GM18526 (cell line): ENCODE data around the gene TBC1D1.

Experiments
- POLR2A ChIP-seq: IDR thresholded peaks from 3 replicates; pipeline ENCODE4 v1.6.1; 2011; ENCODE audit not compliant: insufficient read length; ENCODE audit errors: extremely low read depth

The TBC1D1 gene

DNA sequence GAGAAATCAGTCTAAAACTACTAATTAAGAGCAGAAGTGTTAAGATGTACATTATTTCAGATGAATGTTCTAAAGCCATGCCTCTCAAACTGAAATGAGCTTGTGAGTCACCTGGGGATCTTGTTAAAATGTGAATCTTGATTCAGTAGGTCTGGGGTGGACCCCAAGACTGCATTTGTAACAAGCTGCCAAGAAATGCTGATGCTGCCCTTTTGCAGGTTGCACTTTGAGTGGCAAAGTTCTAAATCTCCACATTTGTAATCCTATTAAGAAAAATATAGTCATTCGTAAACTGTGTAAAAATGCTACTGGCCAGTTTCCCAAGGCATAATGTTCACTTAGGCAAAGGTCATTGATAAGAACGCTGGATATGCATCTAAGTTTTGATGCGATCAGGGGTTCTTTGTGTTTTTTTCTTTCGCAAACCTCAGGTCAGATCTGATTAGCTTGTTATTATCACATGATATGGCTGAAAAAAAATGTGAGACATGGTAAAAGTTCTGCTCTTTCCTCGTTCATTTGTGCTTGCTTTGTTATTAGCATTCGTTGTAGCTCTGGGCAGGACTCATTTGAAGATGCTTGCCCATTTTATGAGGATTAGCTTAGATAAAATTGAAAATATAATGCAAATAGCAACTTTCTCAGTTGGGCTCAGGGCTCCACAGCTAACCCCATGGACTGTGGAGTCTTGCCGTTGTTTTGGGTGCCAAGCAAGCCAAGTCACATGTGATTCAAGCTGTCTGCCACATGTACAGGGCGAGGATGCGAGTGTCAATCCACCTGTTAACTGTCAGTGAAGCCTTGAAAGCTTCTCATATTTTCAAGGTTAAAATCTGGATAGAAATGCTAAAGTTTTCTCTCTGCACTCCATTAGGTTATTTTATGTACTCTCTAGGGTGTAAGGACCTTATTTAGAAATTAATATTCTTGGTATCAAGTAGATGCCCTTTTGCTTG, 12.1 kb downstream of the TBC1D1 start:
- TF ChIP-seq POLR2A: no peak

DNA sequence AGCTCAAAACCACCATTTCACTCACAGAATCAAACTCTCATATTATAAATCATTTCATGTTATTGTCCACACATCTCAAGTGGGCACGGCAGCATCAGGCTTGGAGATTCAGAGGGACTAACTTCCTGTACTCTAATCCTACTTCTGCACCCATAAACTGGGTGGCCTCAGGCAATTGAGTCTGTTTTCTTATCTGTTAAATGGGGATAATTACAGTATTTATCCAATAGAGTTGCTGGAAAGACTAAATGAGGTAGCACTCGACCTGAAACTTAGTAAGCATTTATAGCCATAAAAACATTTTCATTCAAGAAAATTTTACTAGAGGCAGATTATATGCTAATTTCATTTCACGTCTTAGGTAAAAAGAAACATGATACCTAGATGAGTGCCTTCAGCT, 13.0 kb downstream of the TBC1D1 start:
- TF ChIP-seq POLR2A: no peak

DNA sequence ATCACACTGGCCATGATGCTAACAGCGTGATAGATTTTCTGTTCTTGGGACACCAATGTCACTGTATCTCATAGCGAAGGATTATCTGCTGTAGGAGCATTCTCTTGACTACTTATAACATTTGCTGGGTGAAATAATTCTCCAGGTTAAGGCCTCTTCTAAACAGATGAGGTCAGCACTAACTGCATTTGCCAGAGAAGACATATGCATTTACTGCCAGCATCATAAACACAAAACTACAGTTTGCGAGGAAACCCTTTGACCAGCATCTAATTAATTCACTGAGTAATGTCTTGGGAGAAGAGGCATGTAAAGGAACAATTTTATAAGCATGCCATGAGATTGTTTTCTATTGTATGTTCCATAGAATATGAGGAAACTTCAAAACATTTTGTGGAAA, 13.9 kb downstream of the TBC1D1 start:
- no peak for TF ChIP-seq POLR2A

DNA sequence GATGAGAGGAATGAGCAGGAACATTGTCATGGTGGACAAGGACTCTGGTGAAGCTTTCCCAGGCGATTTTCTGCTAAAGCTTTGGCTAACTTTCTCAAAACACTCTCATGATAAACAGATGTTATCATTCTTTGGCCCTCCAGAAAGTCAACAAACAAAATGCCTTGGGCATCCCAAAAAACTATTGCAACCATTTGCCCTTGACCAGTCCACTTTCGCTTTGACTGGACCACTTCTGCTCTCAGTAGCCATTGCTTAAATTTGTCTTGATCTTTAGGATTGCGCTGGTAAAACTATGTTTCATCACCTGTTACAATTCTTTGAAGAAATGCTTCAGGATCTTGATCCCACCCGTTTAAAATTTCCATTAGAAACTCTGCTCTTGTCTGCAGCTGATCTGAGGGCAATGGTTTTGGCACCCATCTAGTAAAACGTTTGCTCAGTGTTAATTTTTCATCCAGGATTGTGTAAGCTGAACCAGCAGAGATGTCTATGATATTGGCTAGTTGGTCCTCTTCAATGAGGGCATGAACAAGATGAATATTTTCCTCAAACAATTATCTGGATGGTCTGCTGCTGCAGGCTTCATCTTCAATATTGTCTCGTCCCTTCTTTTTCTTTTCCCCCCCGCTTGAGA, 14.8 kb downstream of the TBC1D1 start:
- no peak for TF ChIP-seq POLR2A

DNA sequence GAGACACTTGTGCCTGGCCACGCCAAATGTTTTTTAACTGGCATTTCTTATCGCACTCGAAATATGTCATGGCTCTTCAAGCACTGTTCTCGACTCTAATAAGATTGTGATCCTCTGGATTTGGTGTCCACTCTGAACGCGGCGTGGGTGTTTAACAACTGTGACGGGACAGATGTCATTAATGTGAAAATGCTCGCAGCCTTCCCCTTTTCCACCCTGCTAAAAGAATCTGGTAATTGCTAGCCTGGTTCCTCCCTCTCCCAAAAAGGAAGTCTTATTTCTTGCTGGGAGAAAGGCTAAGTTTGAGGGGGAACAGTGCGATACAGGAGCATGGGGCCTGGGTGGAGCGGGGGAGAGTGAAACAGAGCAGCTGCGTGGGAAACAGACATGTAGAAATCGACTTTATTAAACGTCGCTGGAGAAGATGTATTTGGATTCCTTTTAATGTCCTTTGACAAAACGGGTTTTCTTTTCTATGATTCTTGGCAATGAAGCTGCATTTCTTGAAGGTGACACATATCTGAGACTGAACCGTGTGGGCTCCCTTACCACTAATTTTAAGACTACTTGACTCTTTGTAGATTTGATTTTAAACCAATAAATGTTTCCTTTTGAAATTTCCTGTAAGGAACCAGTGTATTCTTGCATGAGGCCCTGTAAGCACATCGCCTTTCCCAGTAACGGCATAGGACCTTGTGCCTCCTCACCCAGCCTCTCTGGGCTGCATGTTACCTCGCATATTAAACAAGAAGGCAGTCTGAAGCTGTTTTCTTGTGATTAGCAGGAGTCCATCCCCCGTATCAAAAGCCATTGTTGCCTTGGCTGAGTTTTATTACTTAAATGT, 17.8 kb downstream of the TBC1D1 start:
- no peak for TF ChIP-seq POLR2A

DNA sequence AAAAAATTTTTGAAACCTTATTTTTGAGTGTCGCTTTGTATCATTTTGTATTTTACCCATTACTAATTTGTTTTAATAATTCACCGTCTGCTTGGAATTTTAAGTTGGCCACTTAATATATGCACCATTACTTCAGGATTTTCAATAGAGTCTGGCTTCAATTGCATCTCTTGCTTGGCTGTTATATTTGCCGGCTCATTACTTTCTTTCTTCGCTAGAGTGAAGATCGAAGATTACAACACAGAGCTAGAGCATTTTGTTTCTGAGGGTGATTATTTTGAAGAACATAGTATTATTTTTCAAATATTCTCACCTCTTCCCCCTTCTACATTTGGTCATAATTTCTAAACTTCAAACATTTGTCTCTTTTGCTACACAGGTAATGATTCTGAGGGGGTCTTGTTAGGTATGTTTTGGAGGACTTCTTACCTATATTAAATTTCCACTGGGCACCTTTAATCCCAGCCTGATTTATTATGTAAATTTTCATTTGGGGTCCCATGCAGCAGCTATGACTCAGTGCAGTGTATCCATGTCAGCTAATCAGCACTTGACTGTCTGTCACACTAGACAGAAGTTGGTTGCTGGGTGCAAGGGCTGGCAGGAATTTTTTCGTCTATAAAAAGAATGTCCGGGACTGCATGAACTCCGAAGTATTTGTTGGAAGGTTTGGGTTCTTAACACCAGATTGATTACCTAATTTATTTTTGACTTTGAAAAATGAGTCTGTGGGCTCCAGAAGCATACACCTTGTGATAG, 18.6 kb downstream of the TBC1D1 start:
- TF ChIP-seq POLR2A: no peak

DNA sequence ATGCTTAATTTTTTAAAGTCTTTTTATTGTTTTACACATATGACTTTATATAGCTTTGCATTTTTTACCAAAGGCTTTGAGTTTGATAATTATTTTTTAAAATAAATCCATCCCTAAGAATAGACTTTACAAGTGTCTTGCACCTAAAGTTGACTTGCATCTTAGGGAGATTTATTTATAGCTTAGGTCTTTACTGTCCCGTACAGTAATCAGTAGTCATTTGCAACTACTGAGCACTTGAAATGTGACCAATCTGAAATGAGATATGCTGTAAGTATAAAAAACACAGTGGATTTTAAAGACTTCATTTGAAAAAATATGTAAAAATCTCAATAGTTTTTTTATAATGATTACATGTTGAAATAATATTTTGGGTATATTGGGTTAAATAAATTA, 19.2 kb downstream of the TBC1D1 start:
- TF ChIP-seq POLR2A: no peak

DNA sequence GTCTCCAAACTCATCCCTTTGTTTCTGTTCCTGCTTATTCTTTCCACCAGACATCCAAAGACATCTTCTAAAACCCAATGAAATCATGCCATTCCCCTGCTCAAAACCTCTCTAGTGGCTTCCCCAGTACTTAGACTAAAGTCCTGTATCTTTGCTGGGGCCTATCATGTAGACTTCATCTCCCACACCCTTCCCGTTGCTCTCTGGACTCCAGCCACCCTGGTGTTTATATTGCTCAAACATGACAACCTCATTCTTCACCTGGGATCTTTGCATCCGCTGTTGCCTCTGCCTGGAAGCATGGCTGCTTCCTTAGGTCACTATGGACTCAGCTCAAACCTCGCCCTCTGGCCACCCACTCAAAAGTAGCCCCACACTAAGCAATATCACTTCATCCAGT, 23.7 kb downstream of the TBC1D1 start:
- TF ChIP-seq POLR2A: no peak

DNA sequence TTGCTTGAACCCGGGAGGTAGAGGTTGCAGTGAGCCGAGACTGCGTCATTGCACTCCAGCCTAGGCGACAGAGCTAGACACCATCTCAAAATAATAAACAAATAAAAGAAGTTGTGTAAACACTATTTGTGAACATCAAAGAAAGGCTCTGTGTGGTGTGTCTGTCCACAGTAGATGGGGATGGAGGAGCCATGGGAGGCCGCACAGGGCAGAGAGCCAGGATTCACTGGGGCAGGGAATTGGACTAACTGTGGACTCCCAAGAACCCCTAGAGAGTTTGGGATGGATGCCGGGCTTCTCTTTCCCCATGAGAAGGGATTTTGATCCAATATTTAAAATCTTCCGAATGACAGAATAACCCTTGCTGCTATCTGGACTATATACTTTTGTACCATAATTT, 26.5 kb downstream of the TBC1D1 start:
- TF ChIP-seq POLR2A: no peak

DNA sequence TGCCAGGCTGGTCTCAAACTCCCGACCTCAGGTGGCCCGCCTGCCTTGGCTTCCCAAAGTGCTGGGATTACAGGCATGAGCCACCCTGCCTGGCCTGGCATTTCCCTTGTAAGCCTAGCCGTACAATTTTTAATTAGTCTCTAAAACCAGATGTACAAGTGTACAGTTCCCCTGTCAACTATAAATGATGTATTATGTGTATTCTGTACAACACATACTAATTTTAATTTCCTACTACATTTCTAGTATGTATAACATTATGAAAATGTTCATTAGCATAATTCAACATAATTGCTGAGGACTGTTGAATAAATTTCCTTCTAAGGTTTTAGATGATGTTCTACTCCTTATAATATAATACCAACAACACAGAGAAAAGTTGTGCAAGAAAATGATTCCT, 27.8 kb downstream of the TBC1D1 start:
- no peak for TF ChIP-seq POLR2A

DNA sequence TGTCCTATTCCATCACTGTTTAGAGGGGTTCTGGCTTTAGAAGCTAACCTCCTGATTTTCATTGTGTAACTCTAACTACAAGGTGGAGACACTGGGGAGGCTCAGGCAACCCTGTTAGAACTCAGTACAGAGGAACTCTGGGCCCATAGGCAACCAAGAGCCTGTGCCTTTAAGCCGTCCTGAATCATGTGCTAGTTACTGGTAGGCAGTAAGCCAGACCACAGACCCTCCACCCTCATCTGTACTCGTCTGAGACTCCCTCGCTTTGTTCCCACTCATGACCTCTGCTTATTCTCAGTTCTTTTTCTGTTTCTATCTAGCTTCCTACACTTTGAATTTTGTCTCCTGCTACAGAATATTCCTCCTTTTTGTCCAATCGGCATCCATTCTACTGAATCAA, 31.4 kb downstream of the TBC1D1 start:
- no peak for TF ChIP-seq POLR2A

DNA sequence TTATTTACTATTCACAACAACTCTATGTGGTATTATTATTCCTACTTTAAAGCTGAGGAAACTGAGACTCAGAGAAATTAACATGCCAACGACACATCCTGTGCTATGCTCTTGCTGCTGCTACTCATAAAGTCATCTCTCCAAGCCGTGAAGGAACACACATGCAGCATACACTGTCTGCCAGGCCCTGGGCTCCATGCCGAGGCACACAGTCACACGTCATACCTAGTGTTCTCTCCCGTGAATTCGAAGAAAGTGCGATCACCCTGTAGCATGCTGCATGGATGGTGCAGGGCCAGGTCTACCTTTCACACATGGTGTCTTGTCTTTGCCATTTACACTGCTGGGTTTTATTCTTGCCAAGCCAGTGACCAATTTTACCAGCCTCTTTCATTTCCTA, 34.1 kb downstream of the TBC1D1 start:
- no peak for TF ChIP-seq POLR2A

DNA sequence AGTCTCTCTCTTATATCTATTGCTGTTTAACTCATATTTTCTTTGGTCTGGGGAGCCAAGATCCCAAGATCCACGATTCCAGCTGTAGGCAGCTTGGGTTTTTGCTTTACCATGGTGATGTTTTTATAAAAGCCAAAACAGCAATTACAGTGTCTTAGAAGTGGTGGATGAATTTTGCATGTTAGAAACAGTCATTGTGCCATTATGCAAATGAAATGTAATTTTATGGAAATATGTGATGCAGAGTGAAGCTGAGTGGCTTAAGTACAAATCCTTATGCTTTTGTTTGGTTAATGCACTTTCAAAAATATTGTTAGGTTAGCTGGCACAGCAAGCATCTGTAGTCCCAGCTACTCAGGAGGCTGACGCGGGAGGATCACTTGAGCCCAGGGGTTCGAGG, 36.5 kb downstream of the TBC1D1 start:
- TF ChIP-seq POLR2A: no peak

DNA sequence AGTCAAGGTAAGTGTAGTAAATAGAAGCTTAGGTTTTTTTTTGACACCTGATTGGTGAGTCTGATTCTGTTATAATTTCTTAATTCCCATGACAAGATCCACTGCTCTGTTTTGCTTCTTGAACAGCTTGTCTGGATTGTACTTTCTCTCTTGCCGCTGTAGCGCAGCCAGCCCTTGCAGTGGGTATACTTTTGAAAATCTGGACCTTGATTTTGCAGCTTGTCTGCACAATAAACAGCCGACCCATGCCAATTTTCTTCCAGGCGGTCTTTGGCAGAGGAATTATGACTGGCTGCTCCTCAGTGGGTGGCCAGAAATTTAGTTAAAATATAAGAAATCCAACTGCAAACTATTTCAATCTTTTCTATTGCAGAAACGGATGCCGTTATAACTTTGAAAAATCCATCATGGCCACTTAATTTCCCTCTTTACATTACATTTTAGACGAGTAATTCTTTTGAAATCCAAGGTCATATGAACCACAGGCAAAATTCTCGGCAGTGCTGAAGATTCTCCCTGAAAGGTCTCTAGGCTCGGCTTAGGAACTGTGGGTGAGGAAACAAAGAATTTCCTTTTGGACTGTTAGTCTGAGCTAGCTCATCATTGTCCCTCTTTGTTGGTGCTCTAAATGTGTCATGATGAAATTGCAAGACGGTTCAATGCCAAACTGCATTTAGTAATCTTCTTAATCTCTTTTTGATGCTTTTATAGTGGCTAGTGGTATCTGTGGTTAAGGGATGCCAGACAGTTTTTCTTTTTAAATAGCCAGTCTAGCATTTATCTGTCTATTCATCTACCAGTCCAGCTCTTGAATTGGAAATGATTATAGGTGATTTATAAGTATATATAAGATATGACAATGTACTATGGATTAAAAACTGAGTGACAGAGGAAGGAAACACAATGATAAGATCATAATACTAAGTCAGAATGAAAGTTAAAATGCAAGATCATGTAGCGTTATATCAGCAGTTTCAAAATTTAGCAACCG, 37.8 kb downstream of the TBC1D1 start:
- no peak for TF ChIP-seq POLR2A

DNA sequence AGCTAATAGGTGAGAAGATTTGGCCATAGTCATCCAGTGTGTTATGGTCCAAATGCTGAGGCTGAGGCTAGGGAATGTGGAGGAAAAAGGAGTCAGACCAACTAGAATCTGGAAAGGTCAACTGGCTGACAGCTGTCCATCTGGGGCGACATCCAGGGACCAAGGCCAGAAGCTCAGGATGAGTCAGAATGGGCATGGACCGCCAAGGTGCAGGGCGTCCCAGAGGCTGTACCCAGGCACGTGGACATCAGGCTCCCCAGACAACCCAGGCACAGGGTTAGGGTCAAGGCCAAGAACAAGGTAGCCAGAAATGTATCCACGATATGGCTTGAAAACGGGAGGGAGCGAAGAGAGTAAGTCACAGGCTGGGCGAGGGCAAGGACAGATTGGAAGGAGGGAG, 43.2 kb downstream of the TBC1D1 start:
- TF ChIP-seq POLR2A: no peak
